Measurements from ENCODE around the gene AFMID.
"Not testable (repeated sequence)": the region's sequence is repeated elsewhere in the genome, so short reads cannot be mapped to it uniquely, and the experiment has no call there.

The AFMID gene, protein sequence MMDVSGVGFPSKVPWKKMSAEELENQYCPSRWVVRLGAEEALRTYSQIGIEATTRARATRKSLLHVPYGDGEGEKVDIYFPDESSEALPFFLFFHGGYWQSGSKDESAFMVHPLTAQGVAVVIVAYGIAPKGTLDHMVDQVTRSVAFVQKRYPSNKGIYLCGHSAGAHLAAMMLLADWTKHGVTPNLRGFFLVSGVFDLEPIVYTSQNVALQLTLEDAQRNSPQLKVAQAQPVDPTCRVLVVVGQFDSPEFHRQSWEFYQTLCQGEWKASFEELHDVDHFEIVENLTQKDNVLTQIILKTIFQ

DNA sequence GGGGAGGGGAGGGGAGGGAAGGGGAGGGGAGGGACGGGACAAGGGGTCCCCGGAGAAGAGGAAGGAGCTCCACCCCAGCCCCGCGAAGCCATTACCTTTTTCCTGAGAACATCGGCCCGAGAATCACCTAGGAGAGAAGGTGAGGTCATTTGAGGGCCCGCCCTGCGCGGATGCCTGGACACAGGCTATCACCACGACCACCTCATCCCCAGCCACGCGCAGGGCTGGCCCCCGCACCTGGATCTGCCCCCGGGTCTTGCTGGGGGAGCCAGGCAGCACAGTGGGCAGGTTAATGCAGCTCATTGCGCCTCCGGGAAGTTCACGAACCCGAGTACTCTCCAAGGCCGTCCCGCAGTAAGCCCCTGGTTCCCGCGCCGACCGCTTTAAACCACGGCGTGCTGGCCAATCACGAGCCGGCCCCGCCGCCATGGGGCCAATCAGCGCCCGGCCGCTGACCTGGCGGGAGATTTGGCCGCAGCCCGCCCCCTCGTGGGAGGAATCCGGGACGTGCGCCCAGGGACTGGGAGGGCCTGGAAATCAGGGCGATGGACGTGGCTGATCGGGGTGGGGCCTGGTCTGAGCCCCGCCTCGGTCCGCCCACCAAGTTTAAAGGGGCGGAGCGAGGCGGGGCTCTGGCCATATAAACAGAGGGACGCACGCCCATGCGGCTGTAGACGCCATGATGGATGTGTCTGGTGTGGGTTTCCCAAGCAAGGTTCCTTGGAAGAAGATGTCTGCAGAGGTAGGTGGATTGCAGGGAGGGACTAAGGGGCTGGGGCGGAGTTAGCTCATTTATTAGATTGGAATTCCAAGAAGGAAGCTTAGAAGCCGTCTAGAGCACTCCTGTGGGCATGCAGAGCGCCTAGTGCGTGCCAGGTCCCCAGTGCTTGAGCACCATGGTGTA lies at the start of gene AFMID, which contains the start of gene TK1:
Gene AFMID (plus strand): TSS at position 671 of the 904 bp plus-strand sequence. CDS start 9 bp downstream, at position 680.
Gene TK1 (minus strand): TSS at position 361 of the 904 bp plus-strand sequence. CDS start 58 bp downstream, at position 303.
- DNase-seq, result peak; percentile 98

DNA sequence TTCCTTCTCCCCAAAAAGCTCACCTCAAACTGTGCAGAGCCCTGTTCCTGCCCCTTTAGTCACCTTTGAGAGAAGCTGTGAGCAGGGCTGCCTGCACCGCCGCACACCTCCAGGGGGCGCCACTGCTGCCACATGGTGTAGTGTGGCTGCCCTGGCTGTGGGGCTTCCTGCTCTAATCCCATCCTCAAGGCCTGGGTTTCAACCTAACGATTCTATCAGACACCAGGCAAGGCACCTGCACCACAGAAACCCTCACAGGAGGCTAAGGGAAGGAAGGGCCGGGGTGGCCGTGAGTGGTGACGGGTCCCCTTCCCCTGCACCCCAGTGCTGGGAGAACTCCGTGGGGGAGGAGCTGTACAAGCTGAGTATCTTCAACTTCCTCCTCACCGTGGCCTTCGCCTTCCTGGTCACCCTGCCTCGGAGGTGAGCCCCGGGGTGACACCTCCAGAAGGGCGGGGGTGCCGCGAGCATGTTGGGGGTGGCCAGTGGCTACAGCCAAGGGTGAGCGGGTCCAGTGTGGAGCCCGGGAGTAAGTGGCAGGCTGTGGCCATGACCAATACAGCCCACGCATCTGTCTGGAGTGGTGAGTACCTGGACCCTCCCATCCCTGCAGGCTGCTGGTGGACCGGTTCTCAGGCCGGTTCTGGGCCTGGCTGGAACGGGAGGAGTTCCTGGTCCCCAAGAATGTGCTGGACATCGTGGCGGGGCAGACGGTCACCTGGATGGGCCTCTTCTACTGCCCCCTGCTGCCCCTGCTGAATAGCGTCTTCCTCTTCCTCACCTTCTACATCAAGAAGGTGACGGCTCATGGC lies 49.6 kb upstream of the AFMID start:
- DNase-seq, result no peak

DNA sequence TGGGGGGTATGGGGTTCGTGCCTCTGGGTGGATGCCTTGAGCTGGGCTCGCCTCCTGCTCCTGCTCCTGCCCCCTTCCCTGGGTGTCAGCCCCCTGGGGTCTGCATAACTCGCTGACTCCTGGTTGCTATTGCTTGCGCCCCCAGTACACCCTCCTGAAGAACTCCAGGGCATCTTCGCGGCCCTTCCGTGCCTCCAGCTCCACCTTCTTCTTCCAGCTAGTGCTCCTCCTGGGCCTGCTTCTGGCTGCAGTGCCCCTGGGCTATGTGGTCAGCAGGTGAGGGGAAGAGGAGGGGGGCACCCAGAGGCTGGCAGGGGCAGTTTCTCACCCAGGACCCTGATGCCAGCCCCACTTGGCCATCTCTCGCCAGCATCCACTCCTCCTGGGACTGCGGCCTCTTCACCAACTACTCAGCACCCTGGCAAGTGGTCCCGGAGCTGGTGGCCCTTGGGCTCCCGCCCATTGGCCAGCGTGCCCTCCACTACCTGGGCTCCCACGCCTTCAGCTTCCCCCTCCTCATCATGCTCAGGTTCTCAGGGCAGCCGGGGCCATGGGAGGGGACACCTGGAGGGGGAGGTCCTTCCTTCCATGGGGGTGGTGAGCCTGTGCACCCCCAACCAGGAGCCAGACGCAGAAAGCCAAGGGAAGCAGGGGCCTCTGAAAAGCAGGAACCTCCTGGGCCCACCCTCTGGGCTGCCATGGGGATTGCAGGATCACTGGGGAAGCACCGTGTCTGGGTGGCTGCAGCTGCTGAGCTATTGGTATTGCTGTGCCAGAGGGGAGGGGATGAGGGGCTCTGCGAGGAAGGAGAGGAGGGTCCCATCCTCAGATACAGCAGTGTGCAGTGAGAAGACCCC lies 48.7 kb upstream of the AFMID start:
- DNase-seq, result no peak

DNA sequence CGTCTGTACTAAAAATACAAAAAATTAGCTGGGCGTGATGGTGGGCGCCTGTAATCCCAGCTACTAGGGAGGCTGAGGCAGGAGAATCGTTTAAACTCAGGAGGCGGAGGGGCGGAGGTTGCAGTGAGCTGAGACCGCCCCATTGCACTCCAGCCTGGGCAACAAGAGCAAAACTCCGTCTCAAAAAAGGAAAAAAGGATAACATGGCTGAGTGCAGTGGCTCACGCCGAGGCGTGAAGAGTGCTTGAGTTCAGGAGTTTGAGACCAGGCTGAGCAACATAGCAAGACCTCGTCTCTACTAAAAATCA lies 47.3 kb upstream of the AFMID start:
- not testable (repeated sequence) for DNase-seq

DNA sequence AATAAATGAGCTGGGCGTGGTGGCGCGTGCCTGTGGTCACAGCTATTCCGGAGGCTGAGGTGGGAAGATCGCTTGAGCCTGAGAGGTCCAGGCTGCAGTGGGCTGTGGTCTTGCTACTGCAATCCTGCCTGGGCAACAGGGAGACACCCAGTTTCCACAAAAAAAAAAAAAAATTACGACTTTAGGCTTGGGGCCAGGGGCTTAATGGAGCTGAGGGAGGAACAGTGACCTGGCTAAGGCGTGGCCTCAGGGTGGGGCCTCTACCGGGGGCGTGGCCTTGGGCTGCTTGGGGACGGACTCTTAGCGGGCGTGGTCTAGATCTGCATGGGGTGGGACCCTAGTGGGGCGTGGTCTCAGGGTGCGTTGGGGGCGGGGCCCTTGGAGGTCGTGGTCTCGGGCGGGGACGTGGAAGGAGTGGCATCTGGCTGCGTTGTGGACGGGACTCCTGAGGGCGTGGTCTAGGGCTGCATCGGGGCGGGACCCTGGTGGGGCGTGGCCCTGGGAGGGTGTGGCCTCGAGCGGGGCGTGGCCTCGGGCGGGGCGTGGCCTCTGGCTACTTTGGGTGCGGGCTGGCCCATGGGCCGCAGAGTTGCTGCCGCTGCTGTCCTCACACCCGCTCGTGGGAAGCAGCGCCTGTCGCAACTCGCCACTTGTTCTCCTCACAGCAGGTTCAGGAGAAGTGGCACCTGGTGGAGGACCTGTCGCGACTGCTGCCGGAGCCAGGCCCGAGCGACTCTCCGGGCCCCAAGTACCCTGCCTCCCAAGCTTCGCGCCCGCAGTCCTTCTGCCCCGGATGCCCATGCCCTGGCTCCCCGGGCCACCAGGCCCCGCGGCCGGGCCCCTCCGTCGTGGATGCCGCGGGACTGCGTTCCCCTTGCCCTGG lies 46.8 kb upstream of the AFMID start:
- DNase-seq, result peak; percentile 98

DNA sequence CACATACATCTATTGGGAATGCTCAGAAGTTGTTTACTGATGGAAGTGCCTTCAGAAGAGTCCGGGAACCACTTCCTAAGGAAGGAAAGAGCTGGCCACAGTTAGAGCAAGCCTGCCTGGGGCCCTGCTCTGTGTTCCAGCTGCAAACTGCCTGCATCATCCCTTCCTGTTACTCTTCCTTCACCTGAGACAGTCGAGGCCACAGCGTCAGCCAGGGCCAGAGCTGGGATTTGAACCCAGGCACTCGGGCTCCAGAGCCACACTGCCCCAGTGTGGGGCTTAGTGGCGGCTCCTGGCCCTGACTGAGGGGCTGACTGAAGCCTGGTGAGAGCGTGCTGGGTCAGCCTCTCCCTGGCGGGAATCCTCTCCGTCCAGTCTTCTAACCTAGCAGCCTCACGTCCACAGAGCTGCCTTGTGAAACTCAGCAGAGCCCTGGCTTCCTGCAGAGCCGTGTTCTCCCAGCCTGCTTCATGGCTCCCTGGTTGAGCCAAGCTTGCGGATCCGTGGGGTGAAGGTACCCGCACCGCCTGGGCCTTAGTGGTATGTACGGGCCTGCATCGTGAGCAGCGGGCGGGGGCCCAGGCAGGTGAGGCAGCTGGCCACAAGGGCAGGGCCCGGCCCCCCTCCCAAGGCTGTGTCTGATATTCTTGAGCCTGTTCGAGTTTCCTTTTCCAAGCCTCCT lies 45.6 kb upstream of the AFMID start:
- DNase-seq, result no peak

DNA sequence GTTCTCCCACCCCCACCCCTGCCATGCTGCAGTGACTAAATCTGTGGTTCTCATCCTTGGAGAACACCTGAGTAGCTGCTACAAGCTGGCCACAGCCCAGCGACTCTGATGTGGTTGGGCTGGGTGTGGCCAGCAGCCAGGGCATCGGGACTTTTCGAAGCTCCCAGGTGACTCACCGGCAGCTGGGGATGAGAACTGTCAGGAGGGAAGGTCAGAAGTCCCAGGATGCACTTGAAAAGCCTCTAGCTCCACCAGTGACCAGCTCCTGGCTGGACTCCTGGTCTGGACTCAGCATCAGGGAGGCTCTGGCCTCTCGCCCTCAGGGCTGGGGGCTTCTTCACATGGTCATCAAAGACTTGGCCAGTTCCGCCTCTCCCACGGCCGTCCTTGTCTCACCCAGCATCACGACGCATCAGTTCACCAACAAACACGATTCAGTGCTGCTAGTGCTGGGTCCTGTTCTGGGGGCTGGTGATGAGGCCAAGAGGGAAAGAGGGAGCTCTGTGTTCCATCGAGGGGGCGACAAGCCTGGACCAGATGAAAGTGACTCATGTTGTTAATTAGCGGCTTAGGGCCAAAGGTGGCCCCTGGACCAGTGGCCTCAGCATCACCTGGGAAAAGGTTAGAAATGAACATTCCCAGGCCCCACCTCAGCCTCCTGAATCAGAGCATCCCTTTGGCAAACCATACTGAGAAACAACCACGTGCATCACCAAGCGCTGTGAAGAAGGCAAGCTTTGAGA lies 44.9 kb upstream of the AFMID start:
- peak; percentile 58 for DNase-seq

DNA sequence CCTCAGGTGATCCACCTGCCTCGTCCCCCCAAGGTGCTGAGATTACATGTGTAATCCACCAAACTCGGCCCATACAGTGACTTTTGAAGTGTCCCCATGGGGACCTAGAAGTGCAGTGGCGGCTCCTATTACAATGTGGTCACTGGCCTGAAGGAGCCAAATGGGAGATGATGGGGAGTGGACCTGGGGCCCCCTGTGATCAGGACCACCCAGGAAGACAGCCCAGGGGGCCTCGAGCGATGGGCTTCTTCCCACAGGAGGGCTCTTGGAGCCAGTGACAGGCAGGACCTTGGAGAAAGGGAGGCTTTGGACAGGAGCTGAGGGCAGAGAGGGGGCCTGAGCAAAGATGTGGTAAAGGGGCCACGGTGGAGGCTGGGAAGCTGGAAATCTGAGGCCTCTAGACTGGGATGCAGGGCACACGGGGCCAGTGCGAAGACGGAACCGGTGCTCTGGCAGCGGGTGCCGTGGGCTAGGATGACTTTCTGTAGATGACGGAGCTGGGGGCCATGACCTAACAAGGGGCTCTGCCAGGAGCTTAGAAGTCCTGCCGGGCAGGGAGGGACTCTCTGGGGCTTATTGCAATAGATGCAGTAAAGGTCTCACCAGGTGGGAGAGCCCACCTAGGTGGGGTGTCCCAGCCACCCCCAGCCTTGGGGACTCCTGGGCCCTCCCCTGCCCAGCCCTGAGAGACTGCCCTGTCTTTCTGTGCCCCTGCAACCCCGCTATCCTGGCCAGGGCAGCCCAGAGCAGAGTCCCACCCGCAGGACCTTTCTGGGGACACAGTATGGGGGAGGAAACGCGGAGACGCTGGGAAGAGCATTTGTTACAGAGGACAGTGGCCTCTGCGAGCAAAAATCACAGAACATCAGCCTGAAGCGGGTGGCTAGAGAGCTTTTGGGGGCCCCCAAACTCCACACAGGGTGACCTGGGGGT lies 43.7 kb upstream of the AFMID start:
- no peak for DNase-seq

DNA sequence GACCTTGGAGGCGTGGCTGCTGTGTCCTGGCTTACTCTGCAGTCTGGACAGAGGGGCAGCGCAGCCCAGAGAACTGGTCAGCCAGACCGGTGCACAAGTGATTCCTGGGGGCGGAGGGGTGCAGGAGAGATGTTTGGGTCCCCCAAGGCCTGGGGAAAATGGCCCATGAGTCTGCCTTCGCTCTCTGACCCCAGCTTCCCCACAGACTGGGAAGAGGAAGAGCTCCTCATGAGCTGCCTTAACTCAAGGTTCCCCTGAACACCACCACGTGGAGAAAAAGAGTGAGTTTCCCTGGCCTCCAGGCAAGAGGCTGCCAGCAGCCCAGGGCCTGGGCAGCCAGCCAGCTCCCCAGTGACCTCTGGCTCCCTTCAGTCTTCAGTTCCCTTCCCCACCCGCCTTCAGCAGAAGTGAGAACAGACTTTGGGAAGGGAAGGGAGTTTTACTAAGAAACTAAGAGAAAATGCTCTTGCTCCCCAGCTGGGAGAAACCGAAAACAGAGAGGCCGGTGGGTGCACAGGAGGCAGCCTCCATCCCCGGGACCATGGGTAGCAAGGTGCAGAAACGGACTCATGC lies 42.9 kb upstream of the AFMID start:
- peak; percentile 65 for DNase-seq

DNA sequence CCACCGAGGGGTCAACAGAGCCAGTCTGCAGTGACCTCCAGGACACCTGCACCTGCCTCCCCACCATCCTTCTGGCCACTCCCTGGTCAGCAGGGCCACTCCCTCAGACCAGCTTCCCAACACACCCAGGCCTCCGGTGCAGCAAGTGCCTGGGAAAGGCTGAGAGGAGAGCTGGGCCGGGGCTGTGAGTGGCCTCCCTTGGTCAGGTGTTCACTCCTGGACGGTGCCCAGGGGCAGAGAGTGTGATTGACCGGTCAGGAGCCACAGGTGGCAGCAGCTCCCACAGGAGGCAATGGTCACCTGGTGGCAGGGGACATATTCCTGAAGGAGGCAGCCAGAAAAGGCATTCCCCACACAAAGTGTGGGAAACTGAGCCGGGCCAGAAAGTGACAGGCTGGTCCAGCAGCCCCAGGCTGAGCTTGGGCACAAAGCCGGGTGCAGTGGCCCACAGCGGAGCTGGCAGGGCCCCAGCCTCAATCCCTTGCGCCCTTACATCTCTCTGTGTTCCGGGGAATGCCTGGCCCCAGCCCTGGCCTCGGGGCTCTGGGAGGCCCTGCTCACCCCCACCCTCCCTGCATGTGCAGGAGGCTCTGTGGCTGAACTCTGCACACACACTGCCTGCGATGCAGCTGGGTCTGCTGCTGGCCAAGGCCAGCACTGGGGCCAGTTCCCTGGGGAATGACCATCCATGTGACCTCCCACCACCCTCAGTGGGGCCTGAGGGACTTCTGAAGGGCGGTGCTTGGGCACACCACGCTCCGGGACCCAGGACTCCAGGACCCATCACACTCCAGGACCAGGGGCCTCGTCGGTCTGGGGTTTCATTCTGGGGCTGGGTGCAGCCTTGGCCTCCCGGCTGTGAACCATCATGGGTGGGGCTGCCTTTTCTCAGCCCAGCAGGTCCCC lies 42.2 kb upstream of the AFMID start:
- no peak for DNase-seq

DNA sequence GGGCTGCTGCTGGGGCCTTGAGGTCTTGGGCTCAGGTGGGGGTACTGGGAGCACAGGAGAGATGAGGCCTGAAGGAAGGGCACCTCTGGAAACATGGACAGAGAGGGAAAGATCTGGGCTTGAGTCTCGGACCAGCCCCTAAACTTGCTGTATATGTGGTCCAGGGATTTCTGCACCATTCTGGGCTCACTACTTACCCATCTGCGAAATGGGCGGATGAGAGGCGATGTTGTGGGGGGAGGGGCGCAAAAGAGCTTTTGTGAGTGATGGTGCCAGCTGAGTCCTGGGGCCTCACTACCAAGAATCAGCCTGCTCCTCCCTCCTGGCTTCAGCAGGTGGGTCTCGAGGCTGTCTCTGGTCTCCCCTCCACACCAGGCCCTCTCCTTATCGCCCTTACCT lies 40.7 kb upstream of the AFMID start:
- DNase-seq, result no peak

DNA sequence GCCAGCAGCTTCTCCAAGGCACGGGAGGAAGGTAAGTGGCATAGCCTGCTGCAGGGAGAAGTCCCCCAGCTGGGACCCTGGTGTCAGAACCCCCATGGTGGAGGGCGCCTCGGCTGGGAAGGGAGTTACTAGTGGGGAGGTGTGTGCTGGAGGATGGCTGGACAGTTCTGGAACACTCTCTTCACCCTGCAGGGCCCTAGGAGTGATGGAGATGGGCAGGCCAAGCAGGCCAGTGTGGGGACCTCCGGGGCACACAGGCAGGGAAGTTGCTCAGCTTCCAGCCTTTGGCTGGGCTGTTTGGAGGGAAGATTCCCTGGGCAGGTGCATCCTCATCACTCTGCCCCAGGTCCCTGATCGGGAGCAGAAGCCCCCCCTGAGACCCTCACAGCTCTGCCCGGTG lies 40.3 kb upstream of the AFMID start:
- DNase-seq, result no peak

DNA sequence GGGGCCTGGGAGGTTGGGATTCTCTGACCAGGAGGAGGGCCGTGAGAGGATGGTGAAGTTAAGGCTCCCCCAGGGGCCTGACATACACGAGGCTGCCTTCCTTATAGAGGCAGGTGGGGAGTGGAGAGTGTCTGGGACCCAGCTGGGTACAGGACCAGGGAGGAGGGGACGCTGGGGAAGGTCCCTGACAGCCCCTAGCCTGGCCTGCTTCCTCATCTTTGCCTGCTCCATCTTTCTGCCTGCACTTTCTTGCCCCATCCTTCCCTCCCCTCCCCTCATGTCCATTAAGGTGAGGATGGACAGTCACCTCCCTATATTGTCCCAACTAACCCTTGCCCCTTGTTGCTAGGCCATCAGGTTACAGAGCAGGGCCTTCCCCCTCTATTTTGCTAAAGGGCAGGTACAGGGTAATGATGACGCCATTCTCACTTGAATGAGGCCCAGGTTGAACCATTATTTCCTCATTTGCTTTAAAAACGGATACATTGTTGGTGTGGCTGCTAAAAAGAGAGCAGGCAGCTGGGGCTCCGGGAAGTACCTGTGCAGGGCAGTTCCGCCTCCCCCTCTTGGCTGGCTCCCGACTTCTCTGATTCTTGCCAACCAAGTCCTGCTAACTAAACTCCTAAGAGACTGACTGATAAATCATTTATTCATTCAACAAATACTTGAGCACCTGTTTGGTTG lies 39.7 kb upstream of the AFMID start:
- no peak for DNase-seq

DNA sequence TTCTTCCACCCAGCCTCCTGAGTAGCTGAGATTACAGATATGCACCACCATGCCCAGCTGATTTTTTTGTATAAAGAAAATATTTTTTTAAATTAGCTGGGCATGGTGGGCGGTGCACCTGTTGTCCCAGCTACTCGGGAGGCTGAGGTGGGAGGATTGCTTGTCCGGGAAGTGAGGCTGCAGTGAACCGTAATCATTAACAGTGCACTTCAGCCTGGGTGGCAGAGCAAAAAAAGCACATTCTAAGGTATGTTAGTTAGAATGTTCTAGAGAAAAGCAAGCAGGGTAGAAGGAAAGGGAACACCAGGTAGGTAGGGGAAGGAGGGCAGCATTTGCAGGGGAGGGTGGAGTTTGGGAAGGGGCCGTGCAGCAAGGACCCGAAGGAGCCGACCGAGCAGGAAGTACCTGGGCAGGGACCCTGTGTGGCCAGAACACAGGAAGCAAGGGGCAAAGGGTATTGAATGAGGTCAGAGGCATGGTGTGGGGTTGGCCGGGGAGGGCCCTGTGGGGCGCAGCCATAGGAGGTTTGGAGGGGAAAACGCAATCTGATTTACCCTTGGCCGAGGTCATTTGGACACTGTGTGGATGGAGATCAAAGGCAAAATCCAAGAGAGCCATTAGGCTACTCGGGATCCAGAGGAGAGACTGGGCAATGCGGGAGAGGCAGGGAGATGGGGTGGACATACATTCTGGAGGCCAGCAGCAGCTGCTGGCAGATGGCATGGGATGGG lies 38.7 kb upstream of the AFMID start:
- no peak for DNase-seq

DNA sequence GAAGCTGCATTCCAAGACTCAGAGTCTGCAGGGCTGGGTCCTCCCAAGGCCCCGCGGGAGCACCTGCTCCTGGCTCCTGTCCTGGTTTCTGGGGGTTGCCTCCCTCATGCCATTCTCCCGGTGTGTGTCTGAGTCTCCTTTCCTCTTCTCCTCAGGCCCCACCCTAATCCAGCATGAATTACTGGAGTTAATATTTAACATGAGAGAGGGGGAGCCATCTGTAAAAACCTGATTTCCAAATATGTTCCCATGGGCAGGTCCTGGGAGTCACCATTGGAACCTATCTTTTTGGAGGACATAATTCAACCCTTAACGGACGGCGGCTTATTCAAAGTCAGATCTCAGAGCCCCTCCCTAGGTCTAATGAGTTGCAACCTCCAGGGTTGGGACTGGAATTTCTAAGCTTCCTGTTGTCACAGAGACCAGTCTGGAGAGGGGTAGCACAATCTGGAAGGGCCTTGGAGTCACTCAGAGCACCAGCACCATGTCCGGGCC lies 35.6 kb upstream of the AFMID start:
- no peak for DNase-seq

All from T1000 (cell line).